Thoracic aorta (tissue), 2 donors: ENCODE results near the gene ANKS1A. TPM values are rescaled to one million over a fixed set of nuclear protein-coding genes. Genes with fewer than 3 reads are reported as not detected.

Source experiments
- ATAC-seq: fragments of 150-250 bp; one replicate; pipeline ENCODE4 v1.8.0; 2017; ENCODE audit warnings: low read depth; ENCODE audit not compliant: insufficient number of reproducible peaks, low FRiP score
- DNase-seq: peaks from one replicate; pipeline ENCODE4 v3.0.0-alpha.2; 2020; ENCODE audit warnings: low spot score
- H3K27ac ChIP-seq, 2 donors: fragments of 200-600 bp; sonication (generic); 1 replicate in 1 of 2; 2 replicates in 1 of 2; pipeline ENCODE4 v1.5.1; 2016; ENCODE audit warnings: mild to moderate bottlenecking in 2 of 2, moderate library complexity in 2 of 2
- H3K27me3 ChIP-seq: fragments of 200-600 bp; sonication (generic); replicated peaks from 2 replicates; pipeline ENCODE4 v1.6.0; 2016; ENCODE audit warnings: mild to moderate bottlenecking; ENCODE audit not compliant: insufficient read depth
- H3K36me3 ChIP-seq: fragments of 200-600 bp; sonication (generic); one replicate; pipeline ENCODE4 v1.5.1; 2016
- H3K4me1 ChIP-seq, 2 donors: fragments of 200-600 bp; sonication (generic); 1 replicate in 1 of 2; 2 replicates in 1 of 2; pipeline versions ENCODE4 v1.5.1 to v1.6.0; 2016; ENCODE audit warnings: low read depth in 2 of 2, mild to moderate bottlenecking in 1 of 2; ENCODE audit not compliant: control insufficient read depth in 1 of 2
- H3K4me3 ChIP-seq: fragments of 200-600 bp; sonication (generic); 2 replicates; pipeline ENCODE4 v1.5.1; 2016; ENCODE audit warnings: mild to moderate bottlenecking
- H3K9me3 ChIP-seq: fragments of 200-600 bp; sonication (generic); 2 replicates; pipeline ENCODE4 v1.5.1; 2016
- total RNA-seq, 2 donors: library from RNA; depleted of rRNA; stranded (reverse); fragments of >200 nt; gene quantifications; one replicate each; pipeline versions ENCODE4 v1.1.0 to v1.2.3, GENCODE V29; 2016
- TF ChIP-seq, protein P1 (sequence below): fragments of 200-600 bp; sonication (generic); IDR thresholded peaks from one replicate; pipeline ENCODE4 v1.5.1; 2019; ENCODE audit warnings: antibody characterized with exemption

The ANKS1A gene
- total RNA-seq, 2 donors from 2014 or later, result 37.9 to 55.4 TPM

DNA sequence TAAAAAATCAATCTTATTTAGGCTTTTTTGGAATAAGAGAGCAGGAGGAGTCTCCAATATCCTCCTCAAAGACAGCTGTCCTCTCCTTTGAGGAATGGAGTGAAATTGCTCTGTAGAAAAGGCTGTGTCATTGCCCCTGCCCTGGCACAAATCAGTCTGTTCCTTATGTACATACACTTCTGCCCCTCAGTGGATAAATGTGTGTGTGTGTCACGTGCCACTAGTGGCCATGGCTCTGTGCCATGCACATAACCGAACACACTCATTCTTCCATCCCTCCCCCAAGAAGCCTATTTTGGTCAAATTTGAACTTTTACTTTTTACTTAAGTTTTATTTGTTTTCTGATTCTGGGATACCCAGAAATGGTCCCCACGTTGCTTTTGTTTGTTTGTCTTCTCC is 49.2 kb downstream of the ANKS1A start:
- H3K36me3 ChIP-seq, result no peaks in the 10 kb centered on the region
- peaks cover 9 to 36% of the 10 kb centered on the region in 2 donors for H3K4me1 ChIP-seq
- H3K27ac ChIP-seq, result no peak overlapping the region
- TF ChIP-seq, protein P1, sequence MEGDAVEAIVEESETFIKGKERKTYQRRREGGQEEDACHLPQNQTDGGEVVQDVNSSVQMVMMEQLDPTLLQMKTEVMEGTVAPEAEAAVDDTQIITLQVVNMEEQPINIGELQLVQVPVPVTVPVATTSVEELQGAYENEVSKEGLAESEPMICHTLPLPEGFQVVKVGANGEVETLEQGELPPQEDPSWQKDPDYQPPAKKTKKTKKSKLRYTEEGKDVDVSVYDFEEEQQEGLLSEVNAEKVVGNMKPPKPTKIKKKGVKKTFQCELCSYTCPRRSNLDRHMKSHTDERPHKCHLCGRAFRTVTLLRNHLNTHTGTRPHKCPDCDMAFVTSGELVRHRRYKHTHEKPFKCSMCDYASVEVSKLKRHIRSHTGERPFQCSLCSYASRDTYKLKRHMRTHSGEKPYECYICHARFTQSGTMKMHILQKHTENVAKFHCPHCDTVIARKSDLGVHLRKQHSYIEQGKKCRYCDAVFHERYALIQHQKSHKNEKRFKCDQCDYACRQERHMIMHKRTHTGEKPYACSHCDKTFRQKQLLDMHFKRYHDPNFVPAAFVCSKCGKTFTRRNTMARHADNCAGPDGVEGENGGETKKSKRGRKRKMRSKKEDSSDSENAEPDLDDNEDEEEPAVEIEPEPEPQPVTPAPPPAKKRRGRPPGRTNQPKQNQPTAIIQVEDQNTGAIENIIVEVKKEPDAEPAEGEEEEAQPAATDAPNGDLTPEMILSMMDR, result no peak
- no peaks in the 10 kb centered on the region for H3K27me3 ChIP-seq
- DNase-seq (no peak), ATAC-seq (no peak)
- no peaks in the 10 kb centered on the region for H3K9me3 ChIP-seq
- H3K4me3 ChIP-seq, result no peak overlapping the region

DNA sequence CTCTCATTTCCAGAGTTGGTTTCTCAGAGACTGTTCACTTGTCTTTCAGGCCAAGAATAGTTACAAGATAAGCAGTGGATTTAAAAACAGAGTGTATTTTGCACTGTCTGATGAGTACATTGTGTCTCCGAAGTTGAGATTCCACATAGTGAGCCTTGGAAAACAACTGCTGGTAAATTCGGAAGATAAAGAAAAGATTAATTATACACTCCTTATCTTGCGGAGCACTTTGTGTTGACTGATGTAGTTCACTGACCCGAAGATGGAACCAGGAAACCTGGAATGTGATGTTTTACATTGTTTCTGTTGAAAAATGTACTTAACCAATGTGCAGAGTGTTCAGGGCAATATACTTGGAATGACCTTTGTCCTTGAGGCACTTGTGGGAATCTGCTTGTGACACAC is 51.0 kb downstream of the ANKS1A start:
- Histone ChIP-seq H3K9me3 (no peaks in the 10 kb centered on the region), H3K36me3 (no peaks in the 10 kb centered on the region), H3K27me3 (no peaks in the 10 kb centered on the region), H3K4me3 (no peak overlapping the region), H3K4me1 (peaks cover 0 to 26% of the 10 kb centered on the region in 2 donors), H3K27ac (no peak overlapping the region)
- ATAC-seq (no peak), DNase-seq (no peak)
- TF ChIP-seq, protein P1, result no peak

GRCh38 chr6:34941421-34941820 is 52.4 kb downstream of the ANKS1A start:
- Histone ChIP-seq H3K27me3 (no peaks in the 10 kb centered on the region), H3K9me3 (no peaks in the 10 kb centered on the region), H3K4me3 (no peak overlapping the region), H3K27ac (no peak overlapping the region), H3K4me1 (peaks cover 0 to 20% of the 10 kb centered on the region in 2 donors), H3K36me3 (no peaks in the 10 kb centered on the region)
- no peak for ATAC-seq
- no peak for DNase-seq
- TF ChIP-seq, protein P1, result no peak

- no peak for DNase-seq
- Histone ChIP-seq H3K36me3 (no peaks in the 10 kb centered on the region), H3K4me1 (peaks cover 0 to under 1% of the 10 kb centered on the region in 2 donors), H3K27me3 (no peaks in the 10 kb centered on the region), H3K4me3 (no peak overlapping the region), H3K9me3 (no peaks in the 10 kb centered on the region), H3K27ac (no peak overlapping the region)
- no peak for ATAC-seq
- TF ChIP-seq, protein P1, result no peak
Measured at GRCh38 chr6:34945317-34945716, 56.3 kb downstream of the ANKS1A start.

GRCh38 chr6:34947561-34947960 is 58.5 kb downstream of the ANKS1A start:
- no peaks in the 10 kb centered on the region for H3K27me3 ChIP-seq
- no peaks in the 10 kb centered on the region for H3K9me3 ChIP-seq
- no peak overlapping the region for H3K27ac ChIP-seq
- DNase-seq (no peak), ATAC-seq (no peak)
- TF ChIP-seq, protein P1, result no peak
- H3K4me1 ChIP-seq, result no peaks in the 10 kb centered on the region
- H3K36me3 ChIP-seq, result no peaks in the 10 kb centered on the region
- H3K4me3 ChIP-seq, result no peak overlapping the region
